Muscle layer of duodenum (tissue), 2 donors: Measurements from ENCODE around the gene RIT2.

ENCODE experiments used
- H3K27ac ChIP-seq: one replicate; pipeline ENCODE4 v1.7.0; 2013; ENCODE audit warnings: mild to moderate bottlenecking, low read length
- H3K27me3 ChIP-seq: one replicate; pipeline ENCODE4 v1.7.0; 2013; ENCODE audit warnings: low read depth, mild to moderate bottlenecking, control low read depth, low read length
- H3K36me3 ChIP-seq, 2 donors: one replicate each; pipeline ENCODE4 v1.7.0; 2013; ENCODE audit warnings: low read length in 2 of 2, control low read depth in 1 of 2, mild to moderate bottlenecking in 1 of 2; ENCODE audit not compliant: insufficient read depth in 2 of 2, control insufficient read depth in 1 of 2
- H3K4me1 ChIP-seq, 2 donors: one replicate each; pipeline ENCODE4 v1.7.0; 2013; ENCODE audit warnings: low read length in 2 of 2, mild to moderate bottlenecking in 2 of 2, control low read depth in 1 of 2, moderate library complexity in 1 of 2; ENCODE audit not compliant: insufficient read depth in 2 of 2, control insufficient read depth in 1 of 2
- H3K4me3 ChIP-seq, 2 donors: one replicate each; pipeline ENCODE4 v1.7.0; 2013; ENCODE audit warnings: low read length in 2 of 2, low read depth in 1 of 2, mild to moderate bottlenecking in 1 of 2
- H3K9me3 ChIP-seq, 2 donors: one replicate each; pipeline ENCODE4 v1.7.0; 2013; ENCODE audit warnings: low read length in 2 of 2, control low read depth in 1 of 2, mild to moderate bottlenecking in 1 of 2; ENCODE audit not compliant: control insufficient read depth in 1 of 2
- donor health status: healthy.

The RIT2 gene

DNA sequence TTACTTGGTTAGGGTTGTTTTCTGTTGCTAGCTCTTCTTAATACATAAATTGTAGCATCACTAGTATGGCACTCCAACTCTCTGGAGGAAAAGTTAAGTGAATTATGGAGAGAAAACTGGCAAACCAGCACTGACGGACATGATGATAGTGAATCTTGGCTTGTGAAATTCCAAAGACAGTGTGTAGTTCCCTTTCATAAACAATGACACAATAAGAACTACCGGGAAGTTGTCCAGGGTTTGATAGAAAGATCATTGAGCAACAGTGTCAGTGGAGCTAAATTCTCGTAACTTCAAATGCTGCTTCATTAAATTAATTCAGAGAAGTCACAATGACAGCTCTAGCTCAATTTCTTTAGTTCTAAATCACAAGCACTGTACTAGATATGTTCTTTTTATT lies 66.5 kb downstream of the RIT2 start:
- no peaks in the 10 kb centered on the region for H3K27me3 ChIP-seq
- H3K36me3 ChIP-seq: no peaks in the 10 kb centered on the region
- no peak overlapping the region for H3K4me3 ChIP-seq
- no peak overlapping the region for H3K27ac ChIP-seq
- H3K4me1 ChIP-seq: no peaks in the 10 kb centered on the region
- H3K9me3 ChIP-seq: no peaks in the 10 kb centered on the region

DNA sequence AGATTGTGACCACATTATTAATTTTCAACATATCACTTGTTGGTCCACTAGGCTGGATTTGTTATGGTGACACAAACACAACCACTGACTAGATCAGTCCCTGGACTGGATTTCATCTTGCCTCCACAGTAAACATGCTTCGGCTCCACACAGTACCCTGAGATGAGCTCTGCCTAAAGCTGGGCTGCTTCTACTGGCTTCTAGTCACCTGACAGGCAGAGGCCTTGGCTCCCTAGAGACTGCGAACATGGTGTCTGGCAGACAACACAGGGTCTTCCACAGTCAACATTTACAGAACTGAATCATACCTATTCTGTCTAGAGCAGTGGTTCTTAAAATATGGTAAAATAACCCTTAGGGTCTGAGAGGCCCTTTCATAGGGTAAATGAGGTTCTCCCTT lies 69.2 kb downstream of the RIT2 start:
- Histone ChIP-seq H3K27ac (no peak overlapping the region), H3K27me3 (no peaks in the 10 kb centered on the region), H3K36me3 (no peaks in the 10 kb centered on the region), H3K4me1 (no peaks in the 10 kb centered on the region), H3K4me3 (no peak overlapping the region), H3K9me3 (no peaks in the 10 kb centered on the region)

DNA sequence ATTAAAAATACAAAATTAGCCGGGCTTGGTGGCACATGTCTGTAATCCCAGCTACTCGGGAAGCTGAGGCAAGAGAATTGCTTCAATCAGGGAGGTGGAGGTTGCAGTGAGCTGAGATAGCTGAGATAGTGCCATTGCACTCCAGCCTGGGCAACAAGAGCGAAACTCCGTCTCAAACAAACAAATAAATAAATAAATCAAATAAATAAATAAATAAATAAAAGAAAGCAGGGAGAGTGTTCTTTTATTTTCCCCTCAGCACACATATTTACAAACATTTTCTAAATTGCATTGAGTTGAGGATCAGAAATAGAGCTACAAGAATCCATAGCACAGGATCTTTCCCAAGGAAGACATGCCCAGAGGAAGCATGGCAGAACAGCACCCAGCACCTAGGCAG lies 71.9 kb downstream of the RIT2 start:
- Histone ChIP-seq H3K27me3 (no peaks in the 10 kb centered on the region), H3K4me1 (no peaks in the 10 kb centered on the region)

DNA sequence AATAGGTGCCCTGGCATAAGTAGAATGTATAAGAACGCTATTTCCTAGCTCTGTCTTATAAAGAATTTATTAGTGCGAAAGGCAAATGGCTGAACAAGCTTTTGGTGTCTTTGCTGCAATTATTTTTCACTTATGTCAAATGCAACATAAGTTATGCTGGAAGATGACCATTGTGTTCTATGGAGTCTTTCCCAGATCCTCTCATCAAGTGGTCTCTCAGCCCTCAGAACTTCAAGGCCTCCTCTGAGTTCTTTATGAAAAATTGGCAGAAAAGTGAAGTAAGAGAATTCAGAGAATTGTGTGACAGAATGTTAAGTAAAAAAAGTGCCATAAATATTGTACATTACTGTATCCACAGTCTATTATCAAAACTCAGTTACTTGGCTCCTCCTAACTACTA lies 75.2 kb downstream of the RIT2 start:
- Histone ChIP-seq H3K4me1 (no peaks in the 10 kb centered on the region), H3K4me3 (no peak overlapping the region)

More for the DNA sequence above, 71.9 kb downstream of the RIT2 start:
- no peaks in the 10 kb centered on the region for H3K36me3 ChIP-seq
- H3K9me3 ChIP-seq: no peaks in the 10 kb centered on the region
- no peak overlapping the region for H3K4me3 ChIP-seq
- no peak overlapping the region for H3K27ac ChIP-seq

DNA sequence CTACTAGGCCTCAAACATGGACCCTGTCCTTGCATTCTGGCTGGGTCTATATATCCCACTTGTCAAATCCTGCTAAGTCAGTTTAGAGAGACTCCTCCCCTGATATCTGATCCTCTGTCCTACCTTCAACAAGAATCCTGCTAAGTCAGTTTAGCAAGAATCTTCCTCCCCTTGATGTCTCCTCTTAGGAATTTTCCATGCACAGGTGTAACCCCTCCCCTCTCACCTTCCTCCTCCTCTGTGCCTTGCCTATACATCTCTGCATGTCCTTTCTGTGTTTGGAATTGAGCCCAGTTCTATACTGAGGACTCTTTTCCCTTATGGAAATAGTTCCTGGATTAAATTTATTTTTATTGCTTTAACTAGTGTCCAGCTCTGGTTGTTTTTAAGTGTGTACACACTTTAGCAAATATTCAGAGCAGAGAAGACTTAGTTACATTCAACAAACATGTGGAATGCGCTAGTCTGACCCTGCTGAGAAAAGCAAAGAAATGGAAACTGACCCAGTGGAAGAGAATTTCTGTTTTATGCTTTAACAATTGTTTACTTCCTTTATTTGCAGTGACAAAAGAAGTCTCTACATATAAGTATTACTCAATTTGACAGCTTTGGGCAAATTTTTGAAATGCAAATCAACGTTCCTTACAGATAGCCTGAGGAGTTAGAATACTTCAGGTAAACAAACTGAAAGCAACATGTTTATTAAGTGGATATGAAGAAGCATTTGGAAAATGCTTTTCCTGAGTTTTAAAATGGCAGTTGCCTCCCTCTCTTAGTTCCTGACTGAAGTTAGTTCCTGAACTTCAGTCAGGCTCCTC lies 80.6 kb downstream of the RIT2 start:
- no peak overlapping the region for H3K27ac ChIP-seq
- H3K4me3 ChIP-seq: no peak overlapping the region
- H3K4me1 ChIP-seq: no peaks in the 10 kb centered on the region
- H3K36me3 ChIP-seq: no peaks in the 10 kb centered on the region
- no peaks in the 10 kb centered on the region for H3K27me3 ChIP-seq
- no peaks in the 10 kb centered on the region for H3K9me3 ChIP-seq

More for the DNA sequence above, 75.2 kb downstream of the RIT2 start:
- Histone ChIP-seq H3K9me3 (no peaks in the 10 kb centered on the region), H3K27ac (no peak overlapping the region), H3K27me3 (no peaks in the 10 kb centered on the region), H3K36me3 (no peaks in the 10 kb centered on the region)

DNA sequence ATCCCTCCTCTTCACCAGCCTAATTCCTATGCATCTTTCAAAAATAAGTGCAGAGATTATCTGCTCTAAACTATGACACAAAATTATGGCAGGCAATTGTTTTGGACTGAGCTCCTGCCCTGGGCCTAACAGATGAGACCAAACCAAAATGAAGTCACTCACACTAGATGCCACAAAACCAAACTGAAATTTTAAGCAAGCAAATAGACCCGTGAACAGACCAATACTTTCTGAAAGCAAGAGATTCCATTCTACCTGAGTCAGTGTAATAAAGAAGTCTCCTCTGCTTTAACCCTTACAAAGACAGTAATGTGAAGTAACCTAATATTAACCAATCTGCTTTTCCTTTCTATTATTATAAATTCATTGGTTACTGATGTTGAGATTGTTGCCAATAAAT lies 84.3 kb downstream of the RIT2 start:
- Histone ChIP-seq H3K4me3 (no peak overlapping the region), H3K27ac (no peak overlapping the region), H3K9me3 (no peaks in the 10 kb centered on the region), H3K27me3 (no peaks in the 10 kb centered on the region), H3K36me3 (no peaks in the 10 kb centered on the region), H3K4me1 (no peaks in the 10 kb centered on the region)

DNA sequence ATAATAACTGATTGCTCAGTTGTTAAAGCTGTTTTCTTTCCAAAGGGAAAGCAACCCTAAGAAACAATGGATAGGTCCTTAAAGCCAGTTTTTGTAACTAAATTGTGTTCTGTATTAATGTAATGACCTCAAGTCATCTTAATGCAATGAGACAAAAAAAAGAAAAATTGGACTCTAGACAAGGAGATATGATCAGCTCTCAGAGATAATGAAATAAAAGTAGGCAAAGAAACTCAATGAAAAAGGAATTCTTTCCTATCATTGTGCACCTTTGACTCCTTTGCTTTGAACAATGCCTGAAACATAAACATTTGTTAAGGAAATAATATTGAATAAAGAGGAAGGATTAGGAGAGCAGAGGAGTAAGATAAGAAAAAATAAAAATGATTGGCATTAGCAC lies 86.1 kb downstream of the RIT2 start:
- no peaks in the 10 kb centered on the region for H3K36me3 ChIP-seq
- H3K27ac ChIP-seq: no peak overlapping the region
- H3K4me1 ChIP-seq: no peaks in the 10 kb centered on the region
- no peaks in the 10 kb centered on the region for H3K9me3 ChIP-seq
- no peak overlapping the region for H3K4me3 ChIP-seq
- H3K27me3 ChIP-seq: no peaks in the 10 kb centered on the region

DNA sequence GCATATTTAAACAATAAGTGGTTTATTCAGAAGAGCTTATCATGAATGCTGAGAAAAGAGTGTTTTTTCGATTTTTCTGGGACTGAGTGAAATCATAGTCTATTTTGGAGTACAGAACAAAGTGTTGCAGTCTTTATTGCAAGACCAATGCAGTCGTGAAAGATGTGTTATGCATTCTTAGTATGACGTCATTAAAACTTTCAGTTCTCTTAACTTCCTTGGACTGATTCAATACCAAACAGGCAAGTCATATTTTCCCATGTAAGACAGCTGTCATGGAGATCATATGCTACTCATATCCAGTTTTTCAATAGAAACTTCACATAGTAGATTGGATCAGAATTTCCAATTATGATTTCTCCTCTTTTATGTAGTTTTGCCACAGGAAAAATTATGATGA lies 92.6 kb downstream of the RIT2 start:
- no peak overlapping the region for H3K27ac ChIP-seq
- H3K4me1 ChIP-seq: no peaks in the 10 kb centered on the region

DNA sequence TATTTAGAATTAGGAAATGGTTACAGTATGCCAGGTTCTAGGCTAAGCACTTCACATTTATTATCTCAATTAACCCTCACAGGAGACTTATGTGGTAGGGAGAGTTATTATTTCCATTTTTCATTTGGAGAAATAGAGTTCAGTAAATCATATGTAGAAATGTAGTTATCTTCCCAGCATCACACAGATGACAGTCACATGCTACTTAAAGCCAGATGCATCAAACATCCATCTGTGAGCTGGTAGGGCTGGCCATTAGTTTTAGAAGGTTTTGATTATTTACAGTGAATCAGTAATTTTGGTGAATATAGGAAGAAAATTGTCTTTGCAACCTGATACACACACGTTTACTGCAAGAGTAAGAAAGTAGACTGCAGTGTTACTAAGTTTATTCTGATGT lies 97.9 kb downstream of the RIT2 start:
- Histone ChIP-seq H3K27me3 (no peaks in the 10 kb centered on the region), H3K4me1 (no peaks in the 10 kb centered on the region), H3K4me3 (no peak overlapping the region), H3K27ac (no peak overlapping the region), H3K36me3 (no peaks in the 10 kb centered on the region), H3K9me3 (no peaks in the 10 kb centered on the region)

More for the DNA sequence above, 92.6 kb downstream of the RIT2 start:
- no peaks in the 10 kb centered on the region for H3K9me3 ChIP-seq
- H3K36me3 ChIP-seq: no peaks in the 10 kb centered on the region
- no peak overlapping the region for H3K4me3 ChIP-seq
- H3K27me3 ChIP-seq: no peaks in the 10 kb centered on the region

DNA sequence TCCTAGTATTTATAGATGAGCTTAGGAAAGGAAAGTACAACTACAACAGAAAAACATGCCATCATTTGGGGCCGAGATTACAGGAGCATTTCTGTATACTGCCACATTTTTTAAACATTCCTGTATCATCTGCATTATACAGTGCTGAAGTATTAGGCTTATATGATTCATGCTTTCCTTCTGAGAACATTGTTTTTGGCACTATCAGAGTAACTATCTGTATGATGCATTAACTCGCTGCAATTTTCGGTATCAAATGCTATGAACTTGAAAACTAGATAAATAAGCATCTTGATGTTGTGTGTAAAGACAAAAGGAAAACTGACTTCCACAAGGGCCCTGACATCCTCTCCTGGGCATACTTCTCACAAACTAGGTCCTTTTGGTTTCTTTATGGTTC lies 102.0 kb downstream of the RIT2 start:
- Histone ChIP-seq H3K27ac (no peak overlapping the region), H3K36me3 (no peaks in the 10 kb centered on the region), H3K4me3 (no peak overlapping the region), H3K27me3 (no peaks in the 10 kb centered on the region), H3K9me3 (no peaks in the 10 kb centered on the region), H3K4me1 (no peaks in the 10 kb centered on the region)

DNA sequence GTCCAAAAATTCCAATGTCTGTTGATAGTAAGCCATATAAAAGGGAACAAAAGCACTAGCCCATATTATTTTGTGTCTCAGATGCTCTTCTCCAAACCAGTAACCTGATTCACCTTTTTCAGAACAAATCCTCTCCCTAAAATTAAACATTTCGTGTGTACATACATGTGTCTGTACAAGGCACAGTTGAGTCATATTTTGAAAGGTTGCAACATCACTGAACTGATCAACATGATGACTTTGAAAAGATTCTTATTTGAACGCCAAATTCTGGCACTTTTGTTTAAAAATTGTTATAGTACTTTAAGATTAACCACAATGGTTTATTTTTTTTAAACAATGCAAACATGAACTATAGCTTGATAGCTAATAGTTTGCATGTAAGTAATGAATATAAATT lies 102.5 kb downstream of the RIT2 start:
- no peaks in the 10 kb centered on the region for H3K4me1 ChIP-seq
- H3K36me3 ChIP-seq: no peaks in the 10 kb centered on the region
- H3K9me3 ChIP-seq: no peaks in the 10 kb centered on the region
- H3K4me3 ChIP-seq: no peak overlapping the region
- no peaks in the 10 kb centered on the region for H3K27me3 ChIP-seq
- H3K27ac ChIP-seq: no peak overlapping the region

DNA sequence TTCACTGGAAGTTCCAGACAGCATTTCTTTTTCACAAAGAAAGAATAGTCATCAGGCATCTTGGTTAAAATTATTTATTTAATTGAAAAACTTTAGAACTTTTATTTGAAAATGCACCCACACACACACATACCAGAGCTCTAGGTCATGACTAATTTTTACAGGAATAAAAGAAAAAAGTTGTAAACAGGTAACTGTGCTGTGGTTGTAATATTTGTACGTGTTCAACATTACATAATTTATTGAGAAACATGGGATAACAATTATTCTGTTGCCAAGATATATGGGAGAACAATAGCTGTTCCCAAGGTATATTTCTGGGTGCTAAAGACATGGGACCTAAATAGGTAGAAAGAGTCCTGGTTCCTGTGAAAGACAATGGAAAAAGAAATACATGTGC lies 104.9 kb downstream of the RIT2 start:
- no peaks in the 10 kb centered on the region for H3K27me3 ChIP-seq
- no peaks in the 10 kb centered on the region for H3K9me3 ChIP-seq
- no peaks in the 10 kb centered on the region for H3K36me3 ChIP-seq
- H3K4me1 ChIP-seq: no peaks in the 10 kb centered on the region
- no peak overlapping the region for H3K27ac ChIP-seq
- no peak overlapping the region for H3K4me3 ChIP-seq
